ENCODE results near the gene SLC9A3.

The SLC9A3 gene

DNA sequence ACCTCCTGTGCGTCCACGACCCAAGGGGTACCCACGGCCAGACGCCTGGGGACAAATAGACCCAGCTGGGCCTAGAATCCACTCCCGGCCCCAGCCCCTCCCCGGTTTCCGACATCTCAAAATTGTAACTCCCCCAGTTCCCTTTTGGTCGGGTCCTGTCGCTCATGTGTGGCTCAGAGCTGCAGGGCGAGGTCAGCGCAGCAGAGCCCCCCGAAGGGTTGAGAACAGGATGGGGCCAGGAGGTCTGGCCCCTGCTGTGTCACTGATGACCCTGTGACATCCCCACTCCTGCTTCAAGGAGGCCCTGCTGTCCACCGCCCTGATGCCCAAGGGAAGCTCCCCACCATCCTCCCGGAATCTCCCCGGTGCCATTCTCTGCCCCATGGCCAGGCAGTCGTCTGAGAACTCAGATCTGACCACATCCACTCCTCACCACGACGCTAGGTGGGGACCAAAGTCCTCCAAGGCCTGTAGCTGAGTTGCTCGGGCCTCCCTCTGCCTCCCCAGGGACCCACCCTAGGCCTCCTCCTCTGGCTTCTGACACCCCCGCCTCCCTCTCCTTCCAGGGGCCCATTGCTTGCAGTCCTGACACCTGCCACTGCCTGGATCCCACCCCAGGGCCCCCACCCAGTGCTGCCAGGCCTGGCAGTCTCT, 3.9 kb downstream of the SLC9A3 start:
- DNase-seq (ENCODE audit: extremely low read depth, insufficient read length) = no peak
- TF ChIP-seq, protein P1, sequence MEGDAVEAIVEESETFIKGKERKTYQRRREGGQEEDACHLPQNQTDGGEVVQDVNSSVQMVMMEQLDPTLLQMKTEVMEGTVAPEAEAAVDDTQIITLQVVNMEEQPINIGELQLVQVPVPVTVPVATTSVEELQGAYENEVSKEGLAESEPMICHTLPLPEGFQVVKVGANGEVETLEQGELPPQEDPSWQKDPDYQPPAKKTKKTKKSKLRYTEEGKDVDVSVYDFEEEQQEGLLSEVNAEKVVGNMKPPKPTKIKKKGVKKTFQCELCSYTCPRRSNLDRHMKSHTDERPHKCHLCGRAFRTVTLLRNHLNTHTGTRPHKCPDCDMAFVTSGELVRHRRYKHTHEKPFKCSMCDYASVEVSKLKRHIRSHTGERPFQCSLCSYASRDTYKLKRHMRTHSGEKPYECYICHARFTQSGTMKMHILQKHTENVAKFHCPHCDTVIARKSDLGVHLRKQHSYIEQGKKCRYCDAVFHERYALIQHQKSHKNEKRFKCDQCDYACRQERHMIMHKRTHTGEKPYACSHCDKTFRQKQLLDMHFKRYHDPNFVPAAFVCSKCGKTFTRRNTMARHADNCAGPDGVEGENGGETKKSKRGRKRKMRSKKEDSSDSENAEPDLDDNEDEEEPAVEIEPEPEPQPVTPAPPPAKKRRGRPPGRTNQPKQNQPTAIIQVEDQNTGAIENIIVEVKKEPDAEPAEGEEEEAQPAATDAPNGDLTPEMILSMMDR (IDR thresholded peaks at IDR 0.05; ENCODE audit: insufficient read depth, low read length, poor library complexity, severe bottlenecking) = no peak
- H3K36me3 ChIP-seq (ENCODE audit: control insufficient read depth, insufficient read depth, low read length) = no peaks in the 10 kb centered on the region
- no peaks in the 10 kb centered on the region; the same call in 1 of the 2 replicates for H3K27me3 ChIP-seq (replicated peaks; ENCODE audit: control insufficient read depth, insufficient read depth, low read length)
- no peak overlapping the region for H3K4me3 ChIP-seq (replicated peaks; ENCODE audit: low read depth, low read length)

DNA sequence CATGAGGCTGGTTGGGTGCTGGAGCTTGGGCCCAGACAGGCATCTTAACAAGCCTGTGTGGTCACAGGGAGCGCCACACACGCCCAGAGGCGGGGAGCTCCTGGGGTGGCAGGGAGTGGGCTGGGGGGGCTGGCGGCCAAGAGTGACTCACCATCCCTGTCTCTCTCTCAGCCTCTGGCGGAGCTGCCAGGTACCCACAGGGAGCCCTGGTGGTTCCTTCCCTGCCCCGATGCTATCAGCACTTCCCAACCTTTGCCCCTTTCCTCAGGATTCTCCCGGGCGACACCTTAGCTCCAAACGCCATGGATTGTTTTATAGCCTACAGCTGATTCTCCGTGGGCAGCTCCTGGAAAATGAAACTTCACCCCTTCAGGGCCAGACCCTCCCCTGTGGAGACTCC, 5.5 kb downstream of the SLC9A3 start:
- no peaks in the 10 kb centered on the region; the same call in 1 of the 2 replicates for H3K27me3 ChIP-seq (replicated peaks; ENCODE audit: control insufficient read depth, insufficient read depth, low read length)
- no peak for DNase-seq (ENCODE audit: extremely low read depth, insufficient read length)
- H3K4me3 ChIP-seq (replicated peaks; ENCODE audit: low read depth, low read length) = no peak overlapping the region
- no peaks in the 10 kb centered on the region for H3K36me3 ChIP-seq (ENCODE audit: control insufficient read depth, insufficient read depth, low read length)
- TF ChIP-seq, protein P1 (IDR thresholded peaks at IDR 0.05; ENCODE audit: insufficient read depth, low read length, poor library complexity, severe bottlenecking) = no peak

DNA sequence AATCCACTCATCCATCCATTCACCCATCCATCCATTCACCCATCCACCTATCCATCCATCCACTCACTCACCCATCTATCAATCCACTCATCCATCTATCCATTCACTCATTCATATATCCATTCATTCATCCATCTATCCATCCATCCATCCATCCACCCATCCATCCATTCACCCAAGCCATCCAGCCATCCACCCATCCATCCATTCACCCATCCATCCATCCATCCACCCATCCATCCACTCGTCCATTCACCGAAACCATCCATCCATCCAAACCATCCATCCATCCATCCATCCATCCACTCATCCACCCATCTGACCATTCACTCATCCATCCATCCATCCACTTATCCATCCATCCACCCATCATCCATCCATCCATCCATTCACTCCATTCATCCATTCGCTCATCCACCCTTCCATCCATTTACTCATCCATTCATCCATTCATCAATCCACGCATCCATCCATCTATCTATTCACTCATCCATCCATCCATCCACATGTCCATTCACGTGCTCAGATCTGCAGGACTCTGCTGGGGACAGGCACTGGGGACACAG, 6.6 kb downstream of the SLC9A3 start:
- TF ChIP-seq, protein P1 (IDR thresholded peaks at IDR 0.05; ENCODE audit: insufficient read depth, low read length, poor library complexity, severe bottlenecking) = no peak
- Histone ChIP-seq H3K36me3 (ENCODE audit: control insufficient read depth, insufficient read depth, low read length) (no peaks in the 10 kb centered on the region), H3K27me3 (replicated peaks; ENCODE audit: control insufficient read depth, insufficient read depth, low read length) (no peaks in the 10 kb centered on the region; the same call in 1 of the 2 replicates), H3K4me3 (replicated peaks; ENCODE audit: low read depth, low read length) (no peak overlapping the region)
- DNase-seq (ENCODE audit: extremely low read depth, insufficient read length) = no peak

DNA sequence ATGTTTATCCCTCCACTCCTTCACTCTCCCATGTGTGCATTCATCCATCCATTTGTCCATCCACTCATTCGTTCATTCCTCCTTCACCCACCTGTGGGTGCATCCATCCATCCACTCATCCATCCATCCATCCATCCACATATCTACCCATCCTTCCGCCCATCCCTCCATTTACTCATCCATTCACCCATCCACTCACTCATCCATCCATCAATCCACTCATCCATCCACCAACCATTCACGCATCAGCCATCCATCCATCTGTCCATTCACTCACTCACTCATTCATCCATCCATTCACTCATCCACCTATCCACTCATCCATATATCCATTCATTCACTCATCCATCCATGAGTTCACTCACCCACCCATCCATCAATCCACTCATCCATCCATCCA, 7.3 kb downstream of the SLC9A3 start:
- H3K27me3 ChIP-seq (replicated peaks; ENCODE audit: control insufficient read depth, insufficient read depth, low read length) = no peaks in the 10 kb centered on the region; the same call in 1 of the 2 replicates
- no peak overlapping the region for H3K4me3 ChIP-seq (replicated peaks; ENCODE audit: low read depth, low read length)
- DNase-seq (ENCODE audit: extremely low read depth, insufficient read length) = no peak
- TF ChIP-seq, protein P1 (IDR thresholded peaks at IDR 0.05; ENCODE audit: insufficient read depth, low read length, poor library complexity, severe bottlenecking) = no peak
- H3K36me3 ChIP-seq (ENCODE audit: control insufficient read depth, insufficient read depth, low read length) = no peaks in the 10 kb centered on the region

DNA sequence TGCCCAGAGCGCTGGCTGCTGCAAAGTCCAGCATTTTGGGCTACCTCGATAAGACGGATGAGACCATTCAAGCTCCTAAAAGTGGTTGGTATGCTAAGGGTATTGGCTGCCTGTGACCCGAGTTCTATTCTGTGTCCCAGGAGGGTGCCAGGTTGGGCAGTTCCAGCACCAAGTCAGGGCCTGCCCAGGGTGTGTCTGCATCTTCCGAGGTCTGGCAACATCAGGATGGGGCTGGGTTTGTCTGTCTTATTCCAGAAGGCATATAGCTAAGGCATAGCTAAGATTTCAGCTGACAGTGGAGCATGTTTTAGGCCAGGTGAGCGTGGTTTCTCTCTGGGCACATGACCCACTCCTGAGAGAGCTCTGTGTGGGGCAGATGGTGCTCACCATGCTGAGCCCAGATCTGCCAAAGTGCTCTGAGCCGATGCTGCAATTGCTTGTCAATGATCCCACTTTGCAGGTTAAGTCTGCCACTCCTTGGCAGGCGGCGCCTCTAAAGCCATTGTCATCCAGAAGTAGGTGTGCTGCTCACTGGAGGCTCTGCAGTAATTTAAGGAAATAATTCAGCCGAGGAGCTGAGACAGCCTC, 7.8 kb downstream of the SLC9A3 start:
- no peaks in the 10 kb centered on the region; the same call in 1 of the 2 replicates for H3K27me3 ChIP-seq (replicated peaks; ENCODE audit: control insufficient read depth, insufficient read depth, low read length)
- TF ChIP-seq, protein P1 (IDR thresholded peaks at IDR 0.05; ENCODE audit: insufficient read depth, low read length, poor library complexity, severe bottlenecking) = no peak
- H3K4me3 ChIP-seq (replicated peaks; ENCODE audit: low read depth, low read length) = no peak overlapping the region
- DNase-seq (ENCODE audit: extremely low read depth, insufficient read length) = no peak
- no peaks in the 10 kb centered on the region for H3K36me3 ChIP-seq (ENCODE audit: control insufficient read depth, insufficient read depth, low read length)

Data from GM06990 (cell line).